Endodermal cell (in vitro differentiated cells): ENCODE data around the gene RTCA. TPM values are rescaled to one million over a fixed set of nuclear protein-coding genes. Genes with fewer than 3 reads are reported as not detected.

Experiments
- DNase-seq: peaks from one replicate; pipeline ENCODE4 v3.0.0-alpha.2; 2017
- H3K27ac ChIP-seq: 2 replicates; pipeline ENCODE4 v1.5.1; 2013; ENCODE audit warnings: mild to moderate bottlenecking, low read depth, low read length, moderate library complexity
- H3K27me3 ChIP-seq: 2 replicates; pipeline ENCODE4 v1.6.1; 2013; ENCODE audit warnings: mild to moderate bottlenecking, low read length, moderate library complexity; ENCODE audit not compliant: insufficient read depth, control insufficient read depth, poor library complexity, severe bottlenecking
- H3K36me3 ChIP-seq: 2 replicates; pipeline ENCODE4 v1.7.0; 2013; ENCODE audit warnings: mild to moderate bottlenecking, low read length, moderate library complexity; ENCODE audit not compliant: control insufficient read depth, insufficient read depth
- H3K4me1 ChIP-seq: one replicate; pipeline ENCODE4 v1.7.0; 2013; ENCODE audit warnings: low read length; ENCODE audit not compliant: control insufficient read depth, insufficient read depth
- H3K4me3 ChIP-seq: 2 replicates; pipeline ENCODE4 v1.5.1; 2013; ENCODE audit warnings: mild to moderate bottlenecking, low read length, moderate library complexity
- H3K9ac ChIP-seq: 2 replicates; pipeline ENCODE4 v1.6.1; 2013; ENCODE audit warnings: mild to moderate bottlenecking, low read length, moderate library complexity; ENCODE audit not compliant: poor library complexity, severe bottlenecking; ENCODE audit errors: extremely low read depth
- H3K9me3 ChIP-seq: 2 replicates; pipeline ENCODE4 v1.6.1; 2013; ENCODE audit warnings: mild to moderate bottlenecking, low read length, moderate library complexity; ENCODE audit not compliant: control insufficient read depth
- H3K27ac Mint-ChIP-seq: 2 replicates; pipeline ENCODE4 v1.8.0; 2020; ENCODE audit warnings: mixed read lengths
- H3K27me3 Mint-ChIP-seq: 2 replicates; pipeline ENCODE4 v1.8.0; 2021; ENCODE audit warnings: mild to moderate bottlenecking, mixed read lengths; ENCODE audit not compliant: insufficient read depth
- H3K36me3 Mint-ChIP-seq: 2 replicates; pipeline ENCODE4 v1.8.0; 2020; ENCODE audit warnings: low read depth, mixed read lengths
- H3K4me1 Mint-ChIP-seq: 2 replicates; pipeline ENCODE4 v1.8.0; 2020; ENCODE audit warnings: mixed read lengths
- H3K4me3 Mint-ChIP-seq: 2 replicates; pipeline ENCODE4 v1.8.0; 2020; ENCODE audit warnings: mild to moderate bottlenecking, moderate library complexity, mixed read lengths
- H3K9me3 Mint-ChIP-seq: 2 replicates; pipeline ENCODE4 v1.8.0; 2020; ENCODE audit warnings: mild to moderate bottlenecking, mixed read lengths
- WGBS, 2 experiments: methylation state at CpG; one replicate each; pipeline versions ENCODE4 v1.1.5 to v1.1.7; 2013; ENCODE audit warnings: missing lambda C conversion rate in 2 of 2, mixed read lengths in 1 of 2; ENCODE audit not compliant: insufficient coverage in 1 of 2, insufficient read length in 1 of 2; 5-methylcytosine and 5-hydroxymethylcytosine counted together
- total RNA-seq, 2 donors: library from RNA; stranded (reverse); fragmentation: NEBNext Ultra II Directional in 1 of 2; extraction: Animal tissue kit (Norgen Biotek cat#: 25700) in 1 of 2; gene quantifications; 2 replicates in 1 of 2; 3 replicates in 1 of 2; pipeline ENCODE4 v1.2.1, GENCODE V29; 2021
- TF ChIP-seq, protein P1 (sequence below): fragments of 200-600 bp; sonication (generic); conservative IDR thresholded peaks from 2 replicates; pipeline ENCODE4 v1.5.0; 2021; ENCODE audit warnings: antibody characterized with exemption, mild to moderate bottlenecking

Gene RTCA
- total RNA-seq, 2 donors from 2014 or later, result 46.0 to 49.8 TPM

DNA sequence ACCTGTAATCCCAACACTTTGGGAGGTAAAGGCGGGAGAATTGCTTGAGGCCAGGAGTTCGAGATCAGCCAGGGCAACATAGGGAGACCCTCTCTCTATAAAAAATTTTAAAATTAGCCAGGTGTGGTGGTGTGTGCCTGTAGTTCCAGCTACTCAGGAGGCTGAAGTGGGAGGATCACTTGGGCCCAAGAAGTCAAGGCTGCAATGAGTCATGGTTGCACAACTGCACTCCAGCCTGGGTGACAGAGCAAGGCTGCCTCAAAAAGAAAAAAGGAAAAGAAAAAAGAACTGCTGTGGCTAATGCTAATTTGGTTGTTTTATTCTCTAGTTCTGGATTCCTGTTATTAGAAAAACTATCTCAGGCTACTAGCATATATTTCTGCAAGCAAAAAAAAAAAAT is 46.1 kb upstream of the RTCA start:
- H3K36me3 ChIP-seq, result peaks cover 33% of the 10 kb centered on the region
- no peak overlapping the region for H3K4me3 ChIP-seq
- Mint-ChIP-seq H3K4me3 (no peak overlapping the region), H3K4me1 (peaks cover 9% of the 10 kb centered on the region), H3K27ac (peak overlapping the region; percentile 62), H3K36me3 (peaks cover 27% of the 10 kb centered on the region), H3K9me3 (no peaks in the 10 kb centered on the region), H3K27me3 (no peaks in the 10 kb centered on the region)
- H3K27ac ChIP-seq, result no peak overlapping the region
- TF ChIP-seq, protein P1, sequence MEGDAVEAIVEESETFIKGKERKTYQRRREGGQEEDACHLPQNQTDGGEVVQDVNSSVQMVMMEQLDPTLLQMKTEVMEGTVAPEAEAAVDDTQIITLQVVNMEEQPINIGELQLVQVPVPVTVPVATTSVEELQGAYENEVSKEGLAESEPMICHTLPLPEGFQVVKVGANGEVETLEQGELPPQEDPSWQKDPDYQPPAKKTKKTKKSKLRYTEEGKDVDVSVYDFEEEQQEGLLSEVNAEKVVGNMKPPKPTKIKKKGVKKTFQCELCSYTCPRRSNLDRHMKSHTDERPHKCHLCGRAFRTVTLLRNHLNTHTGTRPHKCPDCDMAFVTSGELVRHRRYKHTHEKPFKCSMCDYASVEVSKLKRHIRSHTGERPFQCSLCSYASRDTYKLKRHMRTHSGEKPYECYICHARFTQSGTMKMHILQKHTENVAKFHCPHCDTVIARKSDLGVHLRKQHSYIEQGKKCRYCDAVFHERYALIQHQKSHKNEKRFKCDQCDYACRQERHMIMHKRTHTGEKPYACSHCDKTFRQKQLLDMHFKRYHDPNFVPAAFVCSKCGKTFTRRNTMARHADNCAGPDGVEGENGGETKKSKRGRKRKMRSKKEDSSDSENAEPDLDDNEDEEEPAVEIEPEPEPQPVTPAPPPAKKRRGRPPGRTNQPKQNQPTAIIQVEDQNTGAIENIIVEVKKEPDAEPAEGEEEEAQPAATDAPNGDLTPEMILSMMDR, result no peak
- no peak for DNase-seq
- WGBS, 2 experiments, result 95% methylated on average over 2 of the region's 2 CpGs; no CpG with 5 or more reads in 1 of the 2 experiments
- H3K9ac ChIP-seq, result no peak overlapping the region
- H3K4me1 ChIP-seq, result no peaks in the 10 kb centered on the region
- H3K9me3 ChIP-seq, result no peaks in the 10 kb centered on the region
- no peaks in the 10 kb centered on the region for H3K27me3 ChIP-seq

GRCh38 chr1:100222428-100222827 is 43.6 kb upstream of the RTCA start:
- no peak for DNase-seq
- no peak overlapping the region for H3K9ac ChIP-seq
- H3K4me3 ChIP-seq, result no peak overlapping the region
- Mint-ChIP-seq H3K9me3 (no peaks in the 10 kb centered on the region), H3K36me3 (peaks cover 24% of the 10 kb centered on the region), H3K27me3 (no peaks in the 10 kb centered on the region), H3K4me3 (no peak overlapping the region), H3K4me1 (peaks cover 9% of the 10 kb centered on the region), H3K27ac (no peak overlapping the region)
- TF ChIP-seq, protein P1, result no peak
- H3K4me1 ChIP-seq, result no peaks in the 10 kb centered on the region
- no peaks in the 10 kb centered on the region for H3K27me3 ChIP-seq
- H3K36me3 ChIP-seq, result peaks cover 23% of the 10 kb centered on the region
- no peak overlapping the region for H3K27ac ChIP-seq
- no peaks in the 10 kb centered on the region for H3K9me3 ChIP-seq

GRCh38 chr1:100229681-100230443 is 36.2 kb upstream of the RTCA start:
- Histone ChIP-seq H3K4me3 (no peak overlapping the region), H3K9ac (no peak overlapping the region), H3K36me3 (peaks cover 72% of the 10 kb centered on the region), H3K9me3 (no peaks in the 10 kb centered on the region), H3K27me3 (no peaks in the 10 kb centered on the region), H3K4me1 (no peaks in the 10 kb centered on the region), H3K27ac (no peak overlapping the region)
- Mint-ChIP-seq H3K9me3 (no peaks in the 10 kb centered on the region), H3K27me3 (no peaks in the 10 kb centered on the region), H3K4me1 (no peaks in the 10 kb centered on the region), H3K36me3 (peaks cover 69% of the 10 kb centered on the region), H3K4me3 (no peak overlapping the region), H3K27ac (no peak overlapping the region)
- TF ChIP-seq, protein P1, result no peak
- no peak for DNase-seq
- WGBS, 2 experiments, result 94 to 100% methylated on average over 4 of the region's 4 CpGs
